Mesodermal cell (in vitro differentiated cells): ENCODE results near the gene TIAM2.
A peak's percentile ranks its signal among the peaks of the same experiment; 100 is the strongest.

Source experiments
- H3K27ac ChIP-seq: 2 replicates; pipeline ENCODE4 v1.7.0; 2013; ENCODE audit warnings: mild to moderate bottlenecking, low read depth, low read length, moderate library complexity; ENCODE audit not compliant: severe bottlenecking
- H3K36me3 ChIP-seq: 2 replicates; pipeline ENCODE4 v1.7.1; 2013; ENCODE audit warnings: mild to moderate bottlenecking, low read length, moderate library complexity; ENCODE audit not compliant: control insufficient read depth, insufficient read depth
- H3K4me1 ChIP-seq: one replicate; pipeline ENCODE4 v1.7.1; 2013; ENCODE audit warnings: mild to moderate bottlenecking, low read length; ENCODE audit not compliant: insufficient read depth, control insufficient read depth, poor library complexity, severe bottlenecking
- H3K4me3 ChIP-seq: 2 replicates; pipeline ENCODE4 v1.7.0; 2013; ENCODE audit warnings: low read length, control low read depth, mild to moderate bottlenecking; ENCODE audit not compliant: insufficient read depth, poor library complexity, severe bottlenecking; ENCODE audit errors: extremely low read depth
- H3K9me3 ChIP-seq: 2 replicates; pipeline ENCODE4 v1.7.1; 2013; ENCODE audit warnings: mild to moderate bottlenecking, low read length, moderate library complexity; ENCODE audit not compliant: control insufficient read depth
- WGBS, 2 experiments: methylation state at CpG; one replicate each; pipeline ENCODE4 v1.1.5; 2013; ENCODE audit warnings: missing lambda C conversion rate in 2 of 2; ENCODE audit not compliant: insufficient coverage in 2 of 2; 5-methylcytosine and 5-hydroxymethylcytosine counted together

Gene TIAM2

GRCh38 chr6:155079985-155080452 lies 84.9 kb downstream of the TIAM2 start:
- Histone ChIP-seq H3K9me3 (no peaks in the 10 kb centered on the region), H3K4me1 (peaks cover 35% of the 10 kb centered on the region), H3K27ac (peak overlapping the region; percentile 47), H3K4me3 (no peak overlapping the region), H3K36me3 (no peaks in the 10 kb centered on the region)
- 72% methylated on average over 5 of the region's 7 CpGs; no CpG with 5 or more reads in 1 of the 2 experiments for WGBS, 2 experiments

- Histone ChIP-seq H3K4me1 (peaks cover 43% of the 10 kb centered on the region), H3K36me3 (no peaks in the 10 kb centered on the region), H3K4me3 (no peak overlapping the region), H3K9me3 (no peaks in the 10 kb centered on the region), H3K27ac (peak overlapping the region; percentile 47)
- WGBS, 2 experiments = 75 to 77% methylated on average over 6 to 7 of the region's 9 CpGs
These were observed 86.0 kb downstream of the TIAM2 start for GRCh38 chr6:155080881-155081845.

- 100% methylated on average over 1 to 2 of the region's 4 CpGs for WGBS, 2 experiments
- Histone ChIP-seq H3K9me3 (no peaks in the 10 kb centered on the region), H3K4me1 (peaks cover 29% of the 10 kb centered on the region), H3K36me3 (no peaks in the 10 kb centered on the region), H3K4me3 (no peak overlapping the region), H3K27ac (peak overlapping the region; percentile 17)
These were observed 89.5 kb downstream of the TIAM2 start for GRCh38 chr6:155084431-155085123.

- WGBS, 2 experiments = 81 to 86% methylated on average over 7 of the region's 8 CpGs
- Histone ChIP-seq H3K4me1 (peaks cover 21% of the 10 kb centered on the region), H3K36me3 (no peaks in the 10 kb centered on the region), H3K4me3 (no peak overlapping the region), H3K27ac (no peak overlapping the region), H3K9me3 (no peaks in the 10 kb centered on the region)
These were observed 90.6 kb downstream of the TIAM2 start for GRCh38 chr6:155085582-155086257.

GRCh38 chr6:155088856-155089255 lies 93.7 kb downstream of the TIAM2 start:
- Histone ChIP-seq H3K4me1 (peaks cover 20% of the 10 kb centered on the region), H3K27ac (no peak overlapping the region), H3K9me3 (no peaks in the 10 kb centered on the region), H3K4me3 (no peak overlapping the region), H3K36me3 (peaks cover 6% of the 10 kb centered on the region)
- WGBS, 2 experiments = no CpG with 5 or more reads among the region's 1 CpG

GRCh38 chr6:155089746-155090145 lies 94.6 kb downstream of the TIAM2 start:
- Histone ChIP-seq H3K4me1 (peaks cover 16% of the 10 kb centered on the region), H3K27ac (no peak overlapping the region), H3K36me3 (peaks cover 6% of the 10 kb centered on the region), H3K4me3 (no peak overlapping the region), H3K9me3 (no peaks in the 10 kb centered on the region)
- 91 to 95% methylated on average over 3 to 4 of the region's 4 CpGs for WGBS, 2 experiments

GRCh38 chr6:155090166-155090565 lies 95.1 kb downstream of the TIAM2 start:
- Histone ChIP-seq H3K27ac (no peak overlapping the region), H3K4me3 (no peak overlapping the region), H3K9me3 (no peaks in the 10 kb centered on the region), H3K4me1 (peaks cover 16% of the 10 kb centered on the region), H3K36me3 (peaks cover 6% of the 10 kb centered on the region)
- no CpG with 5 or more reads among the region's 1 CpG for WGBS, 2 experiments

GRCh38 chr6:155091756-155092155 lies 96.6 kb downstream of the TIAM2 start:
- Histone ChIP-seq H3K36me3 (peaks cover 6% of the 10 kb centered on the region), H3K4me1 (peaks cover 13% of the 10 kb centered on the region), H3K4me3 (no peak overlapping the region), H3K9me3 (no peaks in the 10 kb centered on the region), H3K27ac (no peak overlapping the region)
- WGBS, 2 experiments = 95 to 97% methylated on average over 7 to 10 of the region's 10 CpGs

GRCh38 chr6:155093430-155093829 lies 98.3 kb downstream of the TIAM2 start:
- Histone ChIP-seq H3K9me3 (no peaks in the 10 kb centered on the region), H3K36me3 (peaks cover 6% of the 10 kb centered on the region), H3K4me1 (peaks cover 13% of the 10 kb centered on the region), H3K4me3 (no peak overlapping the region), H3K27ac (no peak overlapping the region)
- 97 to 98% methylated on average over 7 of the region's 7 CpGs for WGBS, 2 experiments

GRCh38 chr6:155100087-155100486 lies 105.0 kb downstream of the TIAM2 start:
- Histone ChIP-seq H3K4me3 (no peak overlapping the region), H3K9me3 (no peaks in the 10 kb centered on the region), H3K27ac (no peak overlapping the region), H3K4me1 (peaks cover 5% of the 10 kb centered on the region), H3K36me3 (no peaks in the 10 kb centered on the region)
- 88 to 94% methylated on average over 7 of the region's 8 CpGs for WGBS, 2 experiments
